GM21526 (cell line): ENCODE data around the gene COL9A3.
"Not testable (repeated sequence)": the region's sequence is repeated elsewhere in the genome, so short reads cannot be mapped to it uniquely, and the experiment has no call there.

Experiments used
- ATAC-seq: cut with Tn5 transposase; IDR thresholded peaks from one replicate; pipeline ENCODE4 v1.9.1; 2021; ENCODE audit warnings: moderate library complexity; ENCODE audit not compliant: unreplicated experiment, low FRiP score

The COL9A3 gene

GRCh38 chr20:62832951-62833391 is 16.1 kb downstream of the COL9A3 start:
- ATAC-seq = peak; percentile 7

- ATAC-seq = no peak
Measured at GRCh38 chr20:62834967-62835730, 18.3 kb downstream of the COL9A3 start.

GRCh38 chr20:62835931-62836861 is 19.3 kb downstream of the COL9A3 start:
- ATAC-seq = no peak

- no peak for ATAC-seq
Measured at GRCh38 chr20:62836967-62837490, 20.2 kb downstream of the COL9A3 start.

GRCh38 chr20:62837790-62838127 is 20.9 kb downstream of the COL9A3 start:
- ATAC-seq = no peak

- peak; percentile 57 for ATAC-seq
Measured at GRCh38 chr20:62838128-62838891, 21.5 kb downstream of the COL9A3 start.

- no peak for ATAC-seq
Measured at GRCh38 chr20:62839261-62839660, 22.4 kb downstream of the COL9A3 start.

- ATAC-seq = no peak
Measured at GRCh38 chr20:62839816-62840215, 23.0 kb downstream of the COL9A3 start.

- no peak for ATAC-seq
Measured at GRCh38 chr20:62840244-62841197, 23.7 kb downstream of the COL9A3 start.

- no peak for ATAC-seq
Measured at GRCh38 chr20:62841705-62842212, 24.9 kb downstream of the COL9A3 start.

- ATAC-seq = no peak
Measured at GRCh38 chr20:62843656-62844055, 26.8 kb downstream of the COL9A3 start.

- no peak for ATAC-seq
Measured at GRCh38 chr20:62844182-62844581, 27.3 kb downstream of the COL9A3 start.

- ATAC-seq = no peak
Measured at GRCh38 chr20:62845416-62846160, 28.7 kb downstream of the COL9A3 start.

GRCh38 chr20:62846166-62846890 is 29.5 kb downstream of the COL9A3 start:
- no peak for ATAC-seq

- ATAC-seq = not testable (repeated sequence)
Measured at GRCh38 chr20:62848917-62849316, 32.1 kb downstream of the COL9A3 start.

- no peak for ATAC-seq
Measured at GRCh38 chr20:62849431-62849830, 32.6 kb downstream of the COL9A3 start.

- no peak for ATAC-seq
Measured at GRCh38 chr20:62850333-62850974, 33.6 kb downstream of the COL9A3 start.
